ENCODE results near the gene CIB4.
A peak's percentile ranks its signal among the peaks of the same experiment; 100 is the strongest.

Gene CIB4

DNA sequence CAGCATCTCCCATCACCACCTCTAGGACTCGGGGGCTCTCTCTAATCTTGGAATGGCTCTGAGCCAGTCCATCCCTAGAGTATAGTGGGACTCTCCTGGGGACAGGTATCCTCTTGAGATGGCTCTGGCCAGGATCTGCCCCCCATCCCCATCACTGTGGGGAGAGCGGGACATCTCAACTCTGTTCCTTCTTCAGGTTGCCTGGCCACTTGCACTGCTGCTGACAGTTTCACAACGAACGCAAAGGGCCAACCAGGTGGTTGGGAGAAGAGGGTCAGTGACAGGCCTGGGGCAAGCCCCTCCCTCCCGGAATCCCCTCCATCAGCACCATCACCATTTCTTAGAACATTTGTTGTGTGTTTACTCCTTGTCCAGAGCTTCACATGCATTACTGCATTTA lies 62.6 kb downstream of the CIB4 start:
- H3K79me2 ChIP-seq (ENCODE audit: insufficient read depth, low read length), result no peaks in the 10 kb centered on the region
- no peak overlapping the region for H3K4me3 ChIP-seq (ENCODE audit: low read depth in 1 of 2, low read length in 2 of 2)
- no peaks in the 10 kb centered on the region for H3K36me3 ChIP-seq (ENCODE audit: insufficient read depth, low read length)
- no peak for ATAC-seq (ENCODE audit: insufficient read depth, low read depth)
- H2AFZ ChIP-seq (ENCODE audit: low read depth, low read length), result no peak overlapping the region
- TF ChIP-seq, protein P1, sequence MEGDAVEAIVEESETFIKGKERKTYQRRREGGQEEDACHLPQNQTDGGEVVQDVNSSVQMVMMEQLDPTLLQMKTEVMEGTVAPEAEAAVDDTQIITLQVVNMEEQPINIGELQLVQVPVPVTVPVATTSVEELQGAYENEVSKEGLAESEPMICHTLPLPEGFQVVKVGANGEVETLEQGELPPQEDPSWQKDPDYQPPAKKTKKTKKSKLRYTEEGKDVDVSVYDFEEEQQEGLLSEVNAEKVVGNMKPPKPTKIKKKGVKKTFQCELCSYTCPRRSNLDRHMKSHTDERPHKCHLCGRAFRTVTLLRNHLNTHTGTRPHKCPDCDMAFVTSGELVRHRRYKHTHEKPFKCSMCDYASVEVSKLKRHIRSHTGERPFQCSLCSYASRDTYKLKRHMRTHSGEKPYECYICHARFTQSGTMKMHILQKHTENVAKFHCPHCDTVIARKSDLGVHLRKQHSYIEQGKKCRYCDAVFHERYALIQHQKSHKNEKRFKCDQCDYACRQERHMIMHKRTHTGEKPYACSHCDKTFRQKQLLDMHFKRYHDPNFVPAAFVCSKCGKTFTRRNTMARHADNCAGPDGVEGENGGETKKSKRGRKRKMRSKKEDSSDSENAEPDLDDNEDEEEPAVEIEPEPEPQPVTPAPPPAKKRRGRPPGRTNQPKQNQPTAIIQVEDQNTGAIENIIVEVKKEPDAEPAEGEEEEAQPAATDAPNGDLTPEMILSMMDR (IDR thresholded peaks at IDR 0.05; ENCODE audit: borderline replicate concordance, extremely low read depth, low read length, poor library complexity, severe bottlenecking), result no peak
- TF ChIP-seq EZH2 (IDR thresholded peaks at IDR 0.05; ENCODE audit: borderline replicate concordance, low read depth, low read length, severe bottlenecking), result no peak
- H3K27ac ChIP-seq (ENCODE audit: low read length), result no peak overlapping the region
- H3K4me1 ChIP-seq (ENCODE audit: insufficient read depth, low read length), result no peaks in the 10 kb centered on the region
- H4K20me1 ChIP-seq (ENCODE audit: insufficient read depth, low read length), result peaks cover 3% of the 10 kb centered on the region
- H3K4me2 ChIP-seq (ENCODE audit: insufficient read depth, low read length), result no peak overlapping the region
- peaks cover 22% of the 10 kb centered on the region for H3K27me3 ChIP-seq (ENCODE audit: insufficient read depth, low read length, poor library complexity)
- no peaks in the 10 kb centered on the region for H3K9me3 ChIP-seq (ENCODE audit: insufficient read depth, low read length, severe bottlenecking)
- no peak for DNase-seq
- H3K9ac ChIP-seq (ENCODE audit: low read depth, low read length), result no peak overlapping the region

GRCh38 chr2:26578113-26578458 lies 63.1 kb downstream of the CIB4 start:
- H3K79me2 ChIP-seq (ENCODE audit: insufficient read depth, low read length), result no peaks in the 10 kb centered on the region
- ATAC-seq (ENCODE audit: insufficient read depth, low read depth) (peak; percentile 34), DNase-seq (no peak)
- no peak for TF ChIP-seq EZH2 (IDR thresholded peaks at IDR 0.05; ENCODE audit: borderline replicate concordance, low read depth, low read length, severe bottlenecking)
- TF ChIP-seq, protein P1 (IDR thresholded peaks at IDR 0.05; ENCODE audit: borderline replicate concordance, extremely low read depth, low read length, poor library complexity, severe bottlenecking), result no peak
- H3K9me3 ChIP-seq (ENCODE audit: insufficient read depth, low read length, severe bottlenecking), result no peaks in the 10 kb centered on the region
- no peak overlapping the region for H3K4me3 ChIP-seq (ENCODE audit: low read depth in 1 of 2, low read length in 2 of 2)
- H4K20me1 ChIP-seq (ENCODE audit: insufficient read depth, low read length), result peaks cover 3% of the 10 kb centered on the region
- no peak overlapping the region for H3K4me2 ChIP-seq (ENCODE audit: insufficient read depth, low read length)
- no peaks in the 10 kb centered on the region for H3K36me3 ChIP-seq (ENCODE audit: insufficient read depth, low read length)
- H3K9ac ChIP-seq (ENCODE audit: low read depth, low read length), result no peak overlapping the region
- no peak overlapping the region for H2AFZ ChIP-seq (ENCODE audit: low read depth, low read length)
- H3K27me3 ChIP-seq (ENCODE audit: insufficient read depth, low read length, poor library complexity), result peaks cover 27% of the 10 kb centered on the region
- H3K27ac ChIP-seq (ENCODE audit: low read length), result no peak overlapping the region
- no peaks in the 10 kb centered on the region for H3K4me1 ChIP-seq (ENCODE audit: insufficient read depth, low read length)

DNA sequence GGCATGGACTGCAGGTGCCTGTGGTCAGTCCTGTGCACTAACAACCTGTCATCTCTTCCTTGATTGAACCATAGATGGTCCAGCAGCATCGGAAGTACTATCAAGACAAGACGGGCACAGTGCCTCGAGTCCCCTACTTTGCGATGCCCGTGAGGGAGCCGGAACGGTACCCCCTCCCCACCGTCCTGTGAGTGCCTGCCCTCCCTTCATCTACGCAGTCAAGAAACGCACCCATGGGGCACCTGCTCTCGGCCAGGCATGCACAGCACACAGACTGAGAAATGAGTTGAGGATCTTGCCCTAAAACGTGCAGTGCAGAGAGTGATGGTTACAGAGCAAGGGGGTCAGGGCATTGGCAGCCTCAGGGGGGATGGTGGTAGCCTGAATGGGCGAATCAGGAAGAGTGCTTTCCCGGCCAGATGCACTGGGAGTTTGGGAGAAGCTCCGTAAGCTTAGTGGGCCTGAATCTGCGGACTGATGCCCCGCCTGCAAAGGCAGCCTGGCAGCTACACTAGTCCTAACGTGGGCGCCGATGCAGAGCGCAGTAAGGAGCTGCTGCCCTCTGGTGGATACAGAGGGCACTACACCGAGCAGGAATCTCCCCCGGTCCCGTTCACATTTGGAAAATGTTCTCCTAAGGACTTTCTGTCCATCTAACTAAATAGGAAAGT lies 63.6 kb downstream of the CIB4 start:
- H3K4me3 ChIP-seq (ENCODE audit: low read depth in 1 of 2, low read length in 2 of 2), result no peak overlapping the region
- TF ChIP-seq, protein P1 (IDR thresholded peaks at IDR 0.05; ENCODE audit: borderline replicate concordance, extremely low read depth, low read length, poor library complexity, severe bottlenecking), result peak; percentile 97
- no peak for TF ChIP-seq EZH2 (IDR thresholded peaks at IDR 0.05; ENCODE audit: borderline replicate concordance, low read depth, low read length, severe bottlenecking)
- no peaks in the 10 kb centered on the region for H3K9me3 ChIP-seq (ENCODE audit: insufficient read depth, low read length, severe bottlenecking)
- no peak overlapping the region for H2AFZ ChIP-seq (ENCODE audit: low read depth, low read length)
- no peaks in the 10 kb centered on the region for H3K36me3 ChIP-seq (ENCODE audit: insufficient read depth, low read length)
- peak; percentile 93 for ATAC-seq (ENCODE audit: insufficient read depth, low read depth)
- H3K4me2 ChIP-seq (ENCODE audit: insufficient read depth, low read length), result no peak overlapping the region
- no peaks in the 10 kb centered on the region for H3K79me2 ChIP-seq (ENCODE audit: insufficient read depth, low read length)
- peak; percentile 65 for DNase-seq
- no peak overlapping the region for H3K27ac ChIP-seq (ENCODE audit: low read length)
- peaks cover 3% of the 10 kb centered on the region for H4K20me1 ChIP-seq (ENCODE audit: insufficient read depth, low read length)
- H3K27me3 ChIP-seq (ENCODE audit: insufficient read depth, low read length, poor library complexity), result peaks cover 26% of the 10 kb centered on the region
- H3K4me1 ChIP-seq (ENCODE audit: insufficient read depth, low read length), result no peaks in the 10 kb centered on the region
- no peak overlapping the region for H3K9ac ChIP-seq (ENCODE audit: low read depth, low read length)

Data from DND-41 (cell line).